Naive thymus-derived CD8-positive, alpha-beta T cell (primary cell): ENCODE results near the gene ADSS1. TPM values are rescaled to one million over a fixed set of nuclear protein-coding genes. Genes with fewer than 3 reads are reported as not detected.
A peak's percentile ranks its signal among the peaks of the same experiment; 100 is the strongest.

Experiments used
- ATAC-seq, 2 donors: fragments of 150-1000 bp; cut with Tn5 transposase in 1 of 2; sonication (Bioruptor Pico), chemical (Tn5 transposase) in 1 of 2; 1 replicate in 1 of 2; 2 replicates in 1 of 2; pipeline ENCODE4 v1.10.0; 2021; ENCODE audit warnings: mild to moderate bottlenecking in 2 of 2, moderate library complexity in 2 of 2
- POLR2A ChIA-PET: fragments of 350-600 bp; sonication (Branson Sonifier 250); formaldehyde crosslinking; loops from one replicate; lab custom pipeline; 2021; ENCODE audit warnings: antibody characterized with exemption; lab: Charles Lee
- DNase-seq, 10 donors: peaks; one replicate each; pipeline versions ENCODE4 v3.0.0 to v3.0.0-alpha.2; 2020 to 2022
- H3K27ac Mint-ChIP-seq, 10 donors: one replicate each; pipeline ENCODE4 v1.8.0; 2020 to 2022; ENCODE audit warnings: mild to moderate bottlenecking in 10 of 10, mixed read lengths in 10 of 10, moderate library complexity in 4 of 10, inconsistent platforms in 1 of 10
- H3K27me3 Mint-ChIP-seq, 5 donors: one replicate each; pipeline ENCODE4 v1.8.0; 2021 to 2022; ENCODE audit warnings: mixed read lengths in 5 of 5
- H3K36me3 Mint-ChIP-seq, 3 donors: one replicate each; pipeline ENCODE4 v1.8.0; 2020 to 2022; ENCODE audit warnings: mixed read lengths in 3 of 3, mild to moderate bottlenecking in 2 of 3, inconsistent platforms in 1 of 3
- H3K4me1 Mint-ChIP-seq, 4 donors: one replicate each; pipeline ENCODE4 v1.8.0; 2021 to 2022; ENCODE audit warnings: mixed read lengths in 4 of 4
- H3K4me3 Mint-ChIP-seq, 10 donors: one replicate each; pipeline ENCODE4 v1.8.0; 2020 to 2022; ENCODE audit warnings: mild to moderate bottlenecking in 10 of 10, mixed read lengths in 10 of 10, moderate library complexity in 6 of 10, inconsistent platforms in 1 of 10
- H3K9me3 Mint-ChIP-seq, 9 donors: one replicate each; pipeline ENCODE4 v1.8.0; 2020 to 2022; ENCODE audit warnings: mixed read lengths in 9 of 9, mild to moderate bottlenecking in 3 of 9, inconsistent platforms in 1 of 9, moderate library complexity in 1 of 9
- polyA plus RNA-seq, 3 donors: library from polyadenylated mRNA; unstranded; fragments of 300-500 nt; fragmentation: Illumina TruSeq; gene quantifications; one replicate each; pipeline ENCODE4 v1.2.3, GENCODE V29; 2021
- total RNA-seq, 8 experiments: library from RNA in 2 of 8; stranded (reverse) in 2 of 8; gene quantifications; one replicate each; pipeline ENCODE4 v1.2.3 and lab custom pipeline; 2021 to 2026

ADSS1 gene
- total and polyA plus RNA-seq, 5 experiments from 2014 or later, result 0.61 to 5.5 (median 3.1) TPM

GRCh38 chr14:104772707-104773504 is 48.9 kb downstream of the ADSS1 start:
- ATAC-seq (no peak), DNase-seq (no peak)
- Mint-ChIP-seq H3K27ac (peak overlapping the region in 1 of 10 donors; percentile 28), H3K4me3 (no peak overlapping the region), H3K27me3 (no peaks in the 10 kb centered on the region), H3K4me1 (peaks cover 0 to 10% (median 5%) of the 10 kb centered on the region in 4 donors), H3K36me3 (peaks cover 0 to 18% (median 17%) of the 10 kb centered on the region in 3 donors), H3K9me3 (peaks cover 0 to 2% (median 0%) of the 10 kb centered on the region in 9 donors)
- POLR2A ChIA-PET, result interaction anchor here (2.7 kb wide), 1 partner anchor 53 kb away, joined by 9 read pairs; no protein-coding TSS in a partner anchor

- Mint-ChIP-seq H3K9me3 (peaks cover 0 to 2% (median 0%) of the 10 kb centered on the region in 9 donors), H3K27ac (peak overlapping the region in 1 of 10 donors; percentile 67), H3K27me3 (no peaks in the 10 kb centered on the region), H3K4me3 (no peak overlapping the region), H3K36me3 (peaks cover 0 to 18% (median 17%) of the 10 kb centered on the region in 3 donors), H3K4me1 (peaks cover 0 to 3% (median 3%) of the 10 kb centered on the region in 4 donors)
- POLR2A ChIA-PET, result no interaction called here
- ATAC-seq, result no peak
- DNase-seq, result no peak
Observed at GRCh38 chr14:104773505-104774452, 49.8 kb downstream of the ADSS1 start.

GRCh38 chr14:104774453-104775072 is 50.5 kb downstream of the ADSS1 start:
- no peak for DNase-seq
- POLR2A ChIA-PET, result interaction anchor here (1.5 to 1.6 kb wide), 2 partner anchors 17 to 51 kb away, joined by 3 to 5 read pairs; no protein-coding TSS in a partner anchor
- Mint-ChIP-seq H3K27ac (peak overlapping the region in 2 of 10 donors; percentile 34 to 62), H3K27me3 (no peaks in the 10 kb centered on the region), H3K9me3 (peaks cover 0 to 2% (median 0%) of the 10 kb centered on the region in 9 donors), H3K36me3 (peaks cover 0 to 18% (median 17%) of the 10 kb centered on the region in 3 donors), H3K4me1 (no peaks in the 10 kb centered on the region), H3K4me3 (no peak overlapping the region)
- ATAC-seq, result no peak

- Mint-ChIP-seq H3K4me3 (no peak overlapping the region), H3K27ac (peak overlapping the region in 1 of 10 donors; percentile 34), H3K4me1 (no peaks in the 10 kb centered on the region), H3K36me3 (peaks cover 0 to 18% (median 17%) of the 10 kb centered on the region in 3 donors), H3K9me3 (peaks cover 0 to 2% (median 0%) of the 10 kb centered on the region in 9 donors), H3K27me3 (no peaks in the 10 kb centered on the region)
- POLR2A ChIA-PET, result interaction anchor here (1.5 to 1.6 kb wide), 2 partner anchors 17 to 51 kb away, joined by 3 to 5 read pairs; no protein-coding TSS in a partner anchor
- no peak for ATAC-seq
- no peak for DNase-seq
Observed at GRCh38 chr14:104775073-104775489, 51.1 kb downstream of the ADSS1 start.

- no peak overlapping the region for H3K4me3 Mint-ChIP-seq
- no peaks in the 10 kb centered on the region for H3K9me3 Mint-ChIP-seq
- peak overlapping the region in 1 of 10 donors; percentile 79 for H3K27ac Mint-ChIP-seq
- H3K4me1 Mint-ChIP-seq, result peaks cover 0 to 2% (median 0%) of the 10 kb centered on the region in 4 donors
- DNase-seq, result no peak
- no peak for ATAC-seq
- peaks cover 0 to 11% (median 8%) of the 10 kb centered on the region in 3 donors for H3K36me3 Mint-ChIP-seq
- no peaks in the 10 kb centered on the region for H3K27me3 Mint-ChIP-seq
- POLR2A ChIA-PET, result no interaction called here
Observed at GRCh38 chr14:104776481-104776880, 52.5 kb downstream of the ADSS1 start.

GRCh38 chr14:104776961-104777807 is 53.2 kb downstream of the ADSS1 start:
- H3K27ac Mint-ChIP-seq, result peak overlapping the region in 3 of 10 donors; percentile 24 to 73 (median 65)
- ATAC-seq (no peak), DNase-seq (no peak)
- peaks cover 0 to 6% (median 3%) of the 10 kb centered on the region in 3 donors for H3K36me3 Mint-ChIP-seq
- H3K9me3 Mint-ChIP-seq, result no peaks in the 10 kb centered on the region
- no peak overlapping the region for H3K4me3 Mint-ChIP-seq
- no peaks in the 10 kb centered on the region for H3K27me3 Mint-ChIP-seq
- POLR2A ChIA-PET, result interaction anchor here (1.2 kb wide), 1 partner anchor 49 kb away, joined by 3 read pairs; no protein-coding TSS in a partner anchor
- H3K4me1 Mint-ChIP-seq, result peaks cover 0 to 2% (median 0%) of the 10 kb centered on the region in 4 donors

- POLR2A ChIA-PET, result interaction anchor here (1.2 kb wide), 1 partner anchor 48 kb away, joined by 3 read pairs; no protein-coding TSS in a partner anchor
- H3K36me3 Mint-ChIP-seq, result peaks cover 0 to 6% (median 0%) of the 10 kb centered on the region in 3 donors
- DNase-seq, result no peak
Observed at GRCh38 chr14:104777808-104778249, 53.8 kb downstream of the ADSS1 start.

GRCh38 chr14:104778694-104779331 is 54.8 kb downstream of the ADSS1 start:
- Mint-ChIP-seq H3K27me3 (no peaks in the 10 kb centered on the region), H3K4me3 (no peak overlapping the region), H3K36me3 (peaks cover 0 to 6% (median 0%) of the 10 kb centered on the region in 3 donors), H3K4me1 (peaks cover 0 to 2% (median 0%) of the 10 kb centered on the region in 4 donors), H3K27ac (no peak overlapping the region), H3K9me3 (no peaks in the 10 kb centered on the region)
- POLR2A ChIA-PET, result interaction anchor here (1.2 kb wide), 1 partner anchor 47 kb away, joined by 3 read pairs; no protein-coding TSS in a partner anchor
- no peak for DNase-seq
- no peak for ATAC-seq

More at GRCh38 chr14:104777808-104778249, 53.8 kb downstream of the ADSS1 start:
- H3K27me3 Mint-ChIP-seq, result no peaks in the 10 kb centered on the region
- no peak overlapping the region for H3K4me3 Mint-ChIP-seq
- peaks cover 0 to 2% (median 0%) of the 10 kb centered on the region in 4 donors for H3K4me1 Mint-ChIP-seq
- H3K27ac Mint-ChIP-seq, result no peak overlapping the region
- no peaks in the 10 kb centered on the region for H3K9me3 Mint-ChIP-seq
- no peak for ATAC-seq

GRCh38 chr14:104779776-104780512 is 55.9 kb downstream of the ADSS1 start:
- ATAC-seq (no peak), DNase-seq (no peak)
- Mint-ChIP-seq H3K27ac (peak overlapping the region in 2 of 10 donors; percentile 40 to 52), H3K4me1 (peaks cover 0 to 2% (median 0%) of the 10 kb centered on the region in 4 donors), H3K27me3 (no peaks in the 10 kb centered on the region), H3K9me3 (no peaks in the 10 kb centered on the region), H3K36me3 (peaks cover 0 to 6% (median 0%) of the 10 kb centered on the region in 3 donors), H3K4me3 (no peak overlapping the region)
- POLR2A ChIA-PET, result interaction anchor here (0.8 kb wide), 1 partner anchor 15 kb away, joined by 5 read pairs; no protein-coding TSS in a partner anchor

GRCh38 chr14:104780513-104781030 is 56.5 kb downstream of the ADSS1 start:
- Mint-ChIP-seq H3K4me1 (peaks cover 0 to 3% (median 2%) of the 10 kb centered on the region in 4 donors), H3K27ac (peak overlapping the region in 1 of 10 donors; percentile 52), H3K4me3 (no peak overlapping the region), H3K36me3 (peaks cover 0 to 6% (median 0%) of the 10 kb centered on the region in 3 donors), H3K27me3 (no peaks in the 10 kb centered on the region), H3K9me3 (no peaks in the 10 kb centered on the region)
- ATAC-seq (no peak), DNase-seq (no peak)
- POLR2A ChIA-PET, result interaction anchor here (0.8 to 1.4 kb wide), 2 partner anchors 14 to 20 kb away, joined by 4 to 5 read pairs; partner anchors contain the start of gene ZBTB42
